GM12865 (cell line): ENCODE results near the gene LAMA2.

Experiments
- DNase-seq: peaks from one replicate; pipeline ENCODE4 v3.0.0; 2010; ENCODE audit warnings: low read depth
- H3K4me3 ChIP-seq: 2 replicates; pipeline ENCODE4 v1.5.1; 2011; ENCODE audit warnings: mild to moderate bottlenecking, low read depth, low read length, control low read depth
- CTCF ChIP-seq: IDR thresholded peaks from 2 replicates; pipeline ENCODE4 v1.5.1; 2011; ENCODE audit warnings: low read length, control low read depth, low read depth, inconsistent platforms; ENCODE audit not compliant: insufficient read depth; ENCODE audit errors: missing control alignments

The LAMA2 gene

GRCh38 chr6:129555206-129555832 lies 672.4 kb downstream of the LAMA2 start:
- DNase-seq = no peak
- no peak for TF ChIP-seq CTCF

DNA sequence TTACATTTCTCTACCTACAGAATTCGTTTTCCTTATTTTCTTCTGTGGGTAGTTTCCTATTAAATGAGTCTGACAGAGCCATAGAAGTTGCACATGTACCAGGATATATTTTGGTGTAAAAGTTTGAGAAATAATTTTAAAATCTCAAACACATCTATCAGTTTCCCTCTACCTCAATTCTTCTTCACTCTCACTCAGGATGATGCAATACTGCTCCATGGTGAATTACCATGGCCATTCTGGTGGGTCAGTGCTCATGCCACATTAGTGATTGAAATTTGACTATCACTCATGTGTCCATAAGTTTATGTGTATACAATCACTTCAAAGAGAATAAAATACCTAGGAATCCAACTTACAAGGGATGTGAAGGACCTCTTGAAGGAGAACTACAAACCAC lies 675.3 kb downstream of the LAMA2 start:
- no peak for TF ChIP-seq CTCF
- no peak overlapping the region for H3K4me3 ChIP-seq
- DNase-seq = no peak

More at GRCh38 chr6:129555206-129555832, 672.4 kb downstream of the LAMA2 start:
- H3K4me3 ChIP-seq = no peak overlapping the region

DNA sequence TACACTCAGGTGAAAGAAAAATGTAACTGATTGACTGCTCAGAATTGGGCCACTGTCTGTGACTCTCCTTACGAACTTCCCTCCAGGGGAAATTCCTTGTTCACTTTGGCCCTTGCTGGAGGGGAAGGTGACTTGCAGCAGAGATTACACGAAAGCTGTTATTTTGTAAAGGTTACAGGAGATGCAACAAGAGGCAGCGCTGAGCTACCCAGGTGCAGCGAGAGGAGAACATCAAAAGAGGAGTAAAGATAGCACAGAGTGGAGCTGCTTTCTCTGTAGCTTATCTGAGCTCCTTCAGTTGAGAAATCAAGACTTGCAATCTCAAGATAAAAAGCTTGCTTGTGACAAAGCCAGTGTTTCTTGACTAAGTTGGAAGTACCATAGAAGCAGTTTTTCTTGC lies 682.4 kb downstream of the LAMA2 start:
- no peak for TF ChIP-seq CTCF
- no peak for DNase-seq
- no peak overlapping the region for H3K4me3 ChIP-seq

- TF ChIP-seq CTCF = no peak
- DNase-seq = no peak
- H3K4me3 ChIP-seq = no peak overlapping the region
Measured at GRCh38 chr6:129565811-129566210, 682.9 kb downstream of the LAMA2 start.
